Left ventricle myocardium superior (tissue), 1 donor: ENCODE measurements around the gene MLKL. TPM values are rescaled to one million over a fixed set of nuclear protein-coding genes. Genes with fewer than 3 reads are reported as not detected.

Experiments
- ATAC-seq: fragments of 200-7000 bp; cut with Tn5 transposase; one replicate; pipeline ENCODE4 v1.9.1; 2020; ENCODE audit warnings: mild to moderate bottlenecking, moderate library complexity
- DNase-seq: peaks from one replicate; pipeline ENCODE4 v3.0.0-alpha.2; 2020
- intact Hi-C: fragments of 100-400 bp; cut with micrococcal nuclease; formaldehyde crosslinking; loops from one replicate; pipeline ENCODE4 v1.11.0; 2022
- long read RNA-seq: library from polyadenylated mRNA; unstranded; transcript quantifications from one replicate; pipeline ENCODE4 v2.0.0, GENCODE V29; 2021
- total RNA-seq: library from RNA; stranded (reverse); fragmentation: NEBNext Ultra II Directional; extraction: Animal tissue kit (Norgen Biotek cat#: 25700); gene quantifications from one replicate; pipeline ENCODE4 v1.2.1, GENCODE V29; 2021
- donor health status: DM: no; HTN: yes; CAD: no; lungs with severe emphysema.

The MLKL gene
- total RNA-seq: 4.7 TPM
- long read RNA-seq, partial matches to known transcripts: 4 of 4 reads
- long read RNA-seq, other reads (novel, unspliced or antisense): 0 of 4 reads

- peak; percentile 81 for ATAC-seq
- intact Hi-C loops: loop anchor here (10.0 kb wide), 1 partner anchor 164 kb away; no protein-coding TSS in a partner anchor
- peak; percentile 69 for DNase-seq
Measured at GRCh38 chr16:74700438-74701225, at the start of gene MLKL. Gene MLKL (minus strand): TSS chr16:74700862. CDS start chr16:74695757, 5,105 bp downstream.

GRCh38 chr16:74749291-74750055 is 48.8 kb upstream of the MLKL start:
- intact Hi-C loops: no loop called here

GRCh38 chr16:74748616-74749026 is 48.0 kb upstream of the MLKL start:
- ATAC-seq (no peak), DNase-seq (no peak)
- intact Hi-C loops: no loop called here

More at GRCh38 chr16:74749291-74750055, 48.8 kb upstream of the MLKL start:
- ATAC-seq (no peak), DNase-seq (no peak)

GRCh38 chr16:74747716-74748615 is 47.3 kb upstream of the MLKL start:
- ATAC-seq (no peak), DNase-seq (no peak)
- intact Hi-C loops: no loop called here

- ATAC-seq (no peak), DNase-seq (no peak)
- intact Hi-C loops: no loop called here
Measured at GRCh38 chr16:74745926-74746325, 45.3 kb upstream of the MLKL start.

- DNase-seq (no peak), ATAC-seq (no peak)
- intact Hi-C loops: no loop called here
Measured at GRCh38 chr16:74745109-74745615, 44.5 kb upstream of the MLKL start.

- DNase-seq (no peak), ATAC-seq (no peak)
- intact Hi-C loops: no loop called here
Measured at GRCh38 chr16:74744566-74744965, 43.9 kb upstream of the MLKL start.

GRCh38 chr16:74743668-74744299 is 43.1 kb upstream of the MLKL start:
- intact Hi-C loops: no loop called here
- ATAC-seq (no peak), DNase-seq (no peak)

GRCh38 chr16:74743045-74743667 is 42.5 kb upstream of the MLKL start:
- intact Hi-C loops: no loop called here
- ATAC-seq (no peak), DNase-seq (no peak)

- intact Hi-C loops: no loop called here
- DNase-seq (no peak), ATAC-seq (no peak)
Measured at GRCh38 chr16:74742051-74742481, 41.4 kb upstream of the MLKL start.

GRCh38 chr16:74740795-74741304 is 40.2 kb upstream of the MLKL start:
- intact Hi-C loops: no loop called here

GRCh38 chr16:74739275-74739674 is 38.6 kb upstream of the MLKL start:
- intact Hi-C loops: no loop called here
- no peak for DNase-seq
- ATAC-seq: no peak

More at GRCh38 chr16:74740795-74741304, 40.2 kb upstream of the MLKL start:
- DNase-seq (peak; percentile 35), ATAC-seq (peak; percentile 40)

- intact Hi-C loops: no loop called here
- no peak for ATAC-seq
- no peak for DNase-seq
Measured at GRCh38 chr16:74738816-74739215, 38.2 kb upstream of the MLKL start.

GRCh38 chr16:74738113-74738541 is 37.5 kb upstream of the MLKL start:
- intact Hi-C loops: no loop called here
- DNase-seq: no peak
- no peak for ATAC-seq

GRCh38 chr16:74737521-74737920 is 36.9 kb upstream of the MLKL start:
- intact Hi-C loops: no loop called here
- ATAC-seq (no peak), DNase-seq (no peak)

- DNase-seq (no peak), ATAC-seq (no peak)
- intact Hi-C loops: no loop called here
Measured at GRCh38 chr16:74736531-74737157, 36.0 kb upstream of the MLKL start.

- intact Hi-C loops: no loop called here
- ATAC-seq: no peak
Measured at GRCh38 chr16:74735554-74735953, 34.9 kb upstream of the MLKL start.

GRCh38 chr16:74735162-74735452 is 34.4 kb upstream of the MLKL start:
- DNase-seq (no peak), ATAC-seq (no peak)
- intact Hi-C loops: no loop called here

More at GRCh38 chr16:74735554-74735953, 34.9 kb upstream of the MLKL start:
- DNase-seq: no peak
